A673 (cell line): ENCODE data around the gene ATG4D. TPM values are rescaled to one million over a fixed set of nuclear protein-coding genes. Genes with fewer than 3 reads are reported as not detected.
"Not testable (repeated sequence)": the region's sequence is repeated elsewhere in the genome, so short reads cannot be mapped to it uniquely, and the experiment has no call there.

Experiments
- BruUV-seq: library from RNA; stranded (reverse); fragments of 400-500 nt; replicated peaks from 2 replicates; lab custom pipeline; 2021; lab: Mats Ljungman, UMichigan
- CTCF ChIA-PET: fragments of 300-600 bp; sonication (Branson Sonifier 250); formaldehyde crosslinking; loops from one replicate; lab custom pipeline; 2022; ENCODE audit warnings: antibody characterized with exemption; lab: Charles Lee
- POLR2A ChIA-PET: fragments of 300-600 bp; sonication (Branson Sonifier 250); formaldehyde crosslinking; loops from one replicate; lab custom pipeline; 2022; ENCODE audit warnings: antibody characterized with exemption; ENCODE audit not compliant: low non-redundant PET; lab: Charles Lee
- DNase-seq: peaks from one replicate; pipeline ENCODE4 v3.0.0-alpha.2; 2015; ENCODE audit warnings: low spot score
- H3K27ac ChIP-seq: fragments of 200-600 bp; sonication (generic); 2 replicates; pipeline ENCODE4 v1.5.1; 2016; ENCODE audit warnings: mixed run types, low read depth, mild to moderate bottlenecking, mixed read lengths, antibody characterized with exemption, low read length; ENCODE audit not compliant: poor library complexity, severe bottlenecking
- H3K27me3 ChIP-seq: fragments of 200-600 bp; sonication (generic); replicated peaks from 2 replicates; pipeline ENCODE4 v1.6.1; 2017; ENCODE audit warnings: mixed run types, low read depth, mild to moderate bottlenecking, mixed read lengths, antibody characterized with exemption, low read length; ENCODE audit not compliant: insufficient read depth, poor library complexity
- H3K36me3 ChIP-seq: fragments of 200-600 bp; sonication (generic); 2 replicates; pipeline ENCODE4 v1.6.1; 2016; ENCODE audit warnings: mixed run types, mild to moderate bottlenecking, mixed read lengths, antibody characterized with exemption, low read length; ENCODE audit not compliant: insufficient read depth, poor library complexity, severe bottlenecking
- H3K4me1 ChIP-seq: fragments of 200-600 bp; sonication (generic); 2 replicates; pipeline ENCODE4 v1.6.1; 2017; ENCODE audit warnings: mixed run types, mild to moderate bottlenecking, mixed read lengths, antibody characterized with exemption, low read length; ENCODE audit not compliant: insufficient read depth, poor library complexity, severe bottlenecking
- H3K4me3 ChIP-seq: fragments of 200-600 bp; sonication (generic); 2 replicates; pipeline ENCODE4 v1.5.1; 2016; ENCODE audit warnings: low read depth, mixed run types, mild to moderate bottlenecking, mixed read lengths, low read length; ENCODE audit not compliant: poor library complexity, severe bottlenecking
- H3K9me3 ChIP-seq: fragments of 200-600 bp; sonication (generic); 2 replicates; pipeline ENCODE4 v1.6.1; 2016; ENCODE audit warnings: mixed run types, low read depth, mild to moderate bottlenecking, mixed read lengths, antibody characterized with exemption, low read length; ENCODE audit not compliant: poor library complexity, severe bottlenecking
- CTCF ChIP-seq: fragments of 300-800, 200-600 bp; sonication (generic); conservative IDR thresholded peaks from 2 replicates; pipeline ENCODE4 v1.5.1; 2017; ENCODE audit warnings: low read depth, mild to moderate bottlenecking, antibody characterized with exemption, low read length, moderate library complexity, mixed read lengths
- EZH2 ChIP-seq: fragments of 200-600 bp; sonication (generic); IDR thresholded peaks from 2 replicates; pipeline ENCODE4 v1.6.1; 2017; ENCODE audit warnings: borderline replicate concordance, low read depth, mild to moderate bottlenecking, mixed read lengths, antibody characterized with exemption, low read length; ENCODE audit not compliant: poor library complexity, severe bottlenecking
- intact Hi-C: fragments of 100-400 bp; cut with micrococcal nuclease; formaldehyde crosslinking; loops from one replicate; pipeline ENCODE4 v1.10.0; 2022; ENCODE audit not compliant: unreplicated experiment
- total RNA-seq: library from RNA; stranded (reverse); gene quantifications from 2 replicates; pipeline ENCODE4 v1.2.3, GENCODE V29; 2021

Gene ATG4D
- total RNA-seq, 1 experiment from 2014 or later, result 52.1 TPM

GRCh38 chr19:10567656-10568055 is 24.0 kb downstream of the ATG4D start:
- H3K27ac ChIP-seq, result peak overlapping the region; percentile 42
- DNase-seq, result no peak
- peak overlapping the region; percentile 78 for H3K4me3 ChIP-seq
- POLR2A ChIA-PET, result no interaction called here
- H3K9me3 ChIP-seq, result no peaks in the 10 kb centered on the region
- peaks cover 35% of the 10 kb centered on the region for H3K4me1 ChIP-seq
- H3K36me3 ChIP-seq, result peaks cover 6% of the 10 kb centered on the region
- TF ChIP-seq EZH2 (no peak), CTCF (no peak)
- no TSS peak for BruUV-seq
- CTCF ChIA-PET, result interaction anchor here (0.6 to 1.1 kb wide), 2 partner anchors 150 to 151 kb away, joined by 3 to 4 read pairs; partner anchors contain the start of gene DNM2
- intact Hi-C loops, result loop anchor here (5.0 kb wide), 5 partner anchors 65 to 150 kb away; partner anchors contain the start of genes ILF3 and KEAP1
- no peaks in the 10 kb centered on the region for H3K27me3 ChIP-seq

DNA sequence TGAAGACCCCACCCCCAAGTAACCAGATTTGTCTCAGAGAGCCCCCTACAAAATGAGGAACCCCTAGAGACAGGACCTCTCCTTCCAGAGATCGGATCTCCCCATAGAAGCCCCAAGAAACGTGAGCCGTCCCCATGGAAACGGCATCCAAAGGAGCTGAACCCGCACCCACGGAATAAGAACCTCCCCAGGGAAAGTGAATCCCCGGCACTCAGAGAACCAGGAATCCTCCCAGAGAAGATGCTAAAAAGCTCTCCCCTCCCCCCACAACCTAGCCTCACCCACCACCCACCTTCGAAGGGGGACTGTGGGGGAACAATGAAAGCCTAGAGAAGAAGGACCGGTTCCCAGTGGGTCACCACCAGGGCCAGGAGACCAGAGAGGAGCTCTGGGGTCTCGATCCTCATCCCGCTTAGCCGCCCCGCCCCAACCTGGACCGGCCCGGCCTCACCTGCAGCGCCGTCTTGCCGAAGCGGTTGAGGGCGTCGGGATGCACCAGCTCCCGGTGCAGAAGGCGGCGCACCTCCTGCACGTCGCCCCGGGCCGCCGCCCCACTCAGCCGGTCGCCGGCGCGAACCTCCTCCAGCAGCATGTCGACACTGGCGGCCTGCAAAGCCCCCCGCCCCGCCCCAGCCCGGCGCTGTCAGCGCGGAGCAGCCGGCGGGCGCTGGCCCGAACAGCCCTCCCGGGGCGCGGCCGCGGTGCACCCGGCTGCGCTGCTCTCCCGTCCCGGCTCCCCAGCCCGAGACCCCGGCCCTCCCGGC is 24.5 kb downstream of the ATG4D start:
- H3K4me1 ChIP-seq, result peaks cover 36% of the 10 kb centered on the region
- no peaks in the 10 kb centered on the region for H3K27me3 ChIP-seq
- CTCF ChIA-PET, result interaction anchor here (1.1 kb wide), 1 partner anchor 149 kb away, joined by 4 read pairs; the partner anchor contains the start of gene DNM2
- H3K36me3 ChIP-seq, result peaks cover under 1% of the 10 kb centered on the region
- POLR2A ChIA-PET, result no interaction called here
- H3K9me3 ChIP-seq, result no peaks in the 10 kb centered on the region
- intact Hi-C loops, result loop anchor here (5.0 kb wide), 5 partner anchors 66 to 151 kb away; partner anchors contain the start of genes ILF3 and KEAP1
- H3K4me3 ChIP-seq, result peak overlapping the region; percentile 78
- DNase-seq, result peak; percentile 53
- peak overlapping the region; percentile 42 for H3K27ac ChIP-seq
- BruUV-seq, result no TSS peak
- TF ChIP-seq EZH2 (no peak), CTCF (no peak)

- POLR2A ChIA-PET, result no interaction called here
- BruUV-seq, result TSS peak; percentile 98
Observed at GRCh38 chr19:10568826-10569651, 25.3 kb downstream of the ATG4D start, which contains the start of gene CDKN2D. CDKN2D (minus strand) TSS chr19:10568979; CDS start chr19:10568653, 326 bp downstream.

GRCh38 chr19:10573793-10574192 is 30.1 kb downstream of the ATG4D start:
- H3K4me3 ChIP-seq, H3K27ac ChIP-seq, CTCF ChIA-PET, BruUV-seq, H3K27me3 ChIP-seq, DNase-seq, POLR2A ChIA-PET, H3K9me3 ChIP-seq, H3K36me3 ChIP-seq: not testable (repeated sequence)
- intact Hi-C loops, result loop anchor here (2.0 kb wide), 1 partner anchor 169 kb away; no protein-coding TSS in a partner anchor
- H3K4me1 ChIP-seq, result peaks cover 11% of the 10 kb centered on the region

More at GRCh38 chr19:10568826-10569651, 25.3 kb downstream of the ATG4D start, which contains the start of gene CDKN2D:
- TF ChIP-seq EZH2 (no peak), CTCF (no peak)
- Histone ChIP-seq H3K36me3 (no peaks in the 10 kb centered on the region), H3K27ac (peak within 1 kb of the TSS; percentile 96), H3K9me3 (no peaks in the 10 kb centered on the region), H3K4me1 (peaks cover 36% of the 10 kb centered on the region), H3K27me3 (no peaks in the 10 kb centered on the region), H3K4me3 (peak within 1 kb of the TSS; percentile 78)
- peak; percentile 100 for DNase-seq
- intact Hi-C loops, result loop anchor here (5.0 kb wide), 5 partner anchors 67 to 152 kb away; partner anchors contain the start of genes ILF3 and KEAP1
- CTCF ChIA-PET, result interaction anchor here (1.3 to 1.4 kb wide), 2 partner anchors 12 to 131 kb away, joined by 3 to 4 read pairs; no protein-coding TSS in a partner anchor
